HG02763 (cell line): ENCODE results near the gene STEAP1B.
A peak's percentile ranks its signal among the peaks of the same experiment; 100 is the strongest.
"Not testable (repeated sequence)": the region's sequence is repeated elsewhere in the genome, so short reads cannot be mapped to it uniquely, and the experiment has no call there.

Experiments used
- ATAC-seq: cut with Tn5 transposase; IDR thresholded peaks from one replicate; pipeline ENCODE4 v1.9.1; 2021; ENCODE audit warnings: mild to moderate bottlenecking, moderate library complexity; ENCODE audit not compliant: unreplicated experiment

The STEAP1B gene

DNA sequence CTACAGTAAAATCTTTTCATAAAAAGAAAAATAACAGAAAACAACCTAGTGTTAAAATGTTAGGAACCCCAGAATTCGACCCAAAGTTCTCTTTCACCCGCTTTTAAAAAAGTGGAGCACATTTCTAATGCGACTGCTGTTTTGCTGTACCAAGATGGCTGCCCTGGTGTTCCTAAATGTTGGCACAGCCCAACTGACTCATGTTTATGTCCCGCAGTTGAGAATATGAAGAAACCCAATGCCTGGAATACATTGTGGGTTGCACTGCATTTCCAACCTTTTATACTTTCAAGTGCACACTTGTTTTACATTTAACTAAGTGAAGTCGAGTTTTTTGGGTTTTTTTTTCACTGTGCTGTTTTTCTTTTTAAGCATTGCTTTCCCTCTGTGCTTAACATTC lies 944 bp downstream of the STEAP1B start:
- no peak for ATAC-seq

DNA sequence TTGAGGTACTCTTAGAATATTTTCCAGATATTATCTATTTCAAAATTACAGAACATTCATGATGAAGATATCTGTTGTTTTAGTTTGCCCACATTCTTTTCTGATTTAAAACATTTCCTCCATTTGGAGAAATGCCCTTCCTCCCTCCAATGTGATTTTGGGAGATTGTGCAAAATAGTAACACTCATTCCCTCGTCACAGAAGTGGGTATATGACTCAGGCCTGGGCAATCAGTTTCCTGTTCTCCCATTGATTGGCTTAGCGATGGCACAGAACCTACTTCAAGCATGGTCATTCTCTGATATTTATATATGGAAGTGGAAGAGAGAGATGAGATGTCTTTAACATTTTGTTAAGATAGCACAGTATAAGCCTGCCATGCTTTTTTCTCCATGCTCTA lies 3.1 kb downstream of the STEAP1B start:
- ATAC-seq, result not testable (repeated sequence)

DNA sequence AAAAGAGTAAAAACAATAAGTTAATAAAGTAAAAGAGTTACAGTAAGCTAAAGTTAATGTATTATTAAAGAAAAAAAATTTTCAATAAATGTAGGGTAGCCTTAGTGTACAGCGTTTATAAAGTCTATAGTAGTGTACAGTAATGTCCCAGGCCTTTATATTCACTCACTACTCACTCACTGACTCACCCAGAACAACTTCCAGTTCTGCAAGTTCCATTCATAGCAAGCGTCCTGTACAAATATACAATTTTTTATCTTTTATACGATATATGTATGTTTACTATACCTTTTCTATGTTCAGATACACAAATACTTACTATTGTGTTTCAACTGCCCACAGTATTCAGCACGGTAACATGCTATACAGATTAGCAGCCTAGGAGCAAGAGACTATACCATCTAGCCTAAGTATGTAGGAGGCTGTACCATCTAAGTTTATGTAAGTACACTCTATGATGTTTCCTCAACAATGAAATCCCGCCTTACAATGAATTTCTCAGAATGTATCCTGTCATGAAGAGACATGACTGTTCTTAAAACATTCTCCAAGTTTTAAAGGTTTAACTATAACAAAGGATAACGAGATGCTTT lies 3.6 kb downstream of the STEAP1B start:
- not testable (repeated sequence) for ATAC-seq

DNA sequence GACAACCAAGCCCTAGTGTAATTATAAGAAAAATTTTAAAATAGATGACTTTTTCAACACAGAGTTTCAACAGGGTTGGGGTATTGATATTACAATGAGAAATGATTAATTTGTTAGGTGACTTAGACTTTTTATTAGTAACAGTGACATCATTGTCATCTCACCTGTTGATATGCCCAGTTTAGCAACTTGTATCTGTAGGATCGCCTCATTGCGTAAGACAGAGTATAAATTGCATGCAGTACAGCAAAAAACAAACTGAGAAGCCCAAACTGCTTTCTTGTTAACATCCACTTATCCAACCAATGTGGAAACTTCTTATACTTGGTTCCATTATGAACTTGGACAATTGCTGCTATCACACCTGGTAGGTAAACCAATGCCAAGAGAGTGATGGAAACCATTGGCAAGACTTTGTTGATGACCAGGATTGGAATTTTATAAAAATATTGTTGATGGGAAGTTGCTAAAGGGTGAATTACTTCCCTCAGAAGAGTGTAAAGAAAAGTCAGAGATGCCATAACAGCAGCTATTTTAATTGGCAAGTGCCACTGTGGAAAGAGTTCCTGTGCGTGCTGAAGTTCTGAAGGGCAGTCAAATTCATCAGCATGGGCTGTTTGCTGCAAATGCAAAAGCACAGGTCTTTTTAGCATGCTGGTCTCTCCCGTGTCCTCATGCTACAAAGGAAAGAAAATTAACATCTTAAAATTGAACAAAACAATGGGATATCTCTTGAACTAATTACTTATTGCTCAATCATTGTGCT lies 6.6 kb downstream of the STEAP1B start:
- not testable (repeated sequence) for ATAC-seq

DNA sequence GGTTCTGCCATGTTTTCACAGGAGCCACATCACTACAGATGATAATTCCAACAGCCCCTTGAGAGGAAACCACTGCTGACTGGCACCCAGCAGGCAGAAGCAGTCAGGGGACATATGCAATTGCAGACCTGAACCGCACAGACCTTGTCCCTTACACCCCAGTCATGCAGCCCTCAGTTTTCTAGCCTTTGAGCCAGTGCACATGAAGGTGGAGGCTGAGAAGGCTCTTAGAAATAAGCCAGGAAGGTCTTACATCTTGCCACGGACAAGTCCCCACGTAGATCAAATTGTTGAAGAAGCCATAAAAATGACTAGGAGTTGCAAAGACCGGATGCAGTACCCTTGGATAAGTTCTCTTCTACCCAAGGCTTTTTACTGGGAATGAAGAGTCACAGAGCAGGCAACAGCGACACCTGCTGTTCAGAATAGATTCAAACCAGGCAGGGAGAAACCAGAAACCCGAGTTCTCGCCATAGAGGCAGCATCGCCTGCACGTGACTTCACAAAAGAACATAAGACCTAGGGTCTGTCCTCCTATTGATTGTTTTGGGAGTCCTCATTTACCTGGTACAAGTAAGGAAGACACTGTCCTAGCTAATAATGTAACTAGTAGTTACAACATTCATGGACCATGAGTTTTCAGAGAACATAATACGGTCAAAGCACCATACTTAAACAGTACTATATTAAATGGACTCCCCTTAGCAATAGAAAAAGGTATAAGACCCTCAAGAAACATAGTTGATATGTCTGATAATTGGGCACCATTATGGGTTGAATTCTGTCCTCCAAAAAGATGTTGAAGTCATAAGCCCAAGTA lies 11.1 kb downstream of the STEAP1B start:
- no peak for ATAC-seq

DNA sequence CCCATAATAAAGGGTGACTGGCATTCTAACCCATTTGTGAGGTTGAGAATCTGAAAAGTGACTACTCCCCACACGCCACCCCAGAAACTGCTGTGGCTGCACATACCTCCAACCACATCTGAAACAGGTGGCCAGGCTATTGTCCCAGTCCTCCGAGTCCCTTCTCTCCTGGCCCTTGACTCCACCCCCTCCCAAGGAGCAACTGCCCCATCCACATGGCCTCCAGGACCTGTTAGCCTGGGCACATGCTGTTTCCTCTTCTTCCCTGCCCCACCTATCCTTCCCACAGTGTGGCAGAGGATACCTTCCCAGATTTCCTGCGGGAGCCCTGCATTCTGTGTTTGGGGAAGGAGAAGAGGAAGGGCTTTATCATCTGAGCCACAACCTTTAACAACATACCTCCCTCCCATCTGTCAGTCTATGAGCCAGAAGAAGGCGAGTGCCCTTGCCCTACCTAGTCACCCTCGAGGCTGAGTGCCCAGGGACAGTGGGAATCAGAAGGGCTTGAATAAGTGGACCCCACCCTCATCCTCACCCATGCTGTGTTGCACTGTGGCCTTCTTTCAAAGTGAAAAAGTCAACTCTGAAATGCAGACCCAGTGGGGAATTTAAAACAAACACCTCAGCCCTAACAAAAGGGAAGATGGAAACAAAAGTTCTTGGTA lies 11.9 kb downstream of the STEAP1B start:
- no peak for ATAC-seq

DNA sequence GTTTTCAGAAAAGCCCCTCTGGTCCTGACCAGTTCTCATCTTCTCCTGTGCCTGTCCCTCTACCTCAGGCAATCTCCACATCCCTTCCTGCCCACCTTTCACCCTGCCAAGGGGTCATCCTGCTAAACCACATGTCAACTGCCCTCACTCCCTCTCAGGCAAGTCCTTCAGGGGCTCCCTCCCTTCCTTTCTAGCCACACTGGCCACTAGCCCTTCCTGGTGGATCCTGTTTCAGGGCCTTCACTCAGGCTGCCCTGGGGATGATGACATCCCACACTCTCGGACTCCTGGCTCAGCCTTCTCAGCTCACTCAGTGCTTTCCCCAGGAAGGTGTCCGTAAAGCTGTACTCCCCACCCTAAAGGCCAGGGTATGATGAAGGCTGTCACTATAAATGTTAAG lies 13.4 kb downstream of the STEAP1B start:
- ATAC-seq, result no peak

DNA sequence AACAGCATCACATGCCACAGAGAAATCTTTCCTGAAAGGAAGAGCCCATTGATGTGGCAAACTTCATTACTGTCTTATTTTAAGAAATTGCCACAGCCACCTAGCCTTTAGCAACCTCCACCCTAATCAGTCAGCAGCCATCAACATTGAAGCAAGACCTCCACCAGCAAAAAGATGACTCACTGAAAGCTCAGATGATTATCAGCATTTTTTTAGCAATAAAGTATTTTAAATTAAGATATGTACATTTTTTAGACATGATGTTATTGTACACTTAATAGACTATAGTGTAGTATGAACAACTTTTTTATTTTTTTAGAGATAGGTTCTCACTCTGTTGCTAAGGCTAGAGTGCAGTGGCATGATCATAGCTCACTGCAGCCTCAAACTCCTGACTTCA lies 14.8 kb downstream of the STEAP1B start:
- ATAC-seq, result no peak

DNA sequence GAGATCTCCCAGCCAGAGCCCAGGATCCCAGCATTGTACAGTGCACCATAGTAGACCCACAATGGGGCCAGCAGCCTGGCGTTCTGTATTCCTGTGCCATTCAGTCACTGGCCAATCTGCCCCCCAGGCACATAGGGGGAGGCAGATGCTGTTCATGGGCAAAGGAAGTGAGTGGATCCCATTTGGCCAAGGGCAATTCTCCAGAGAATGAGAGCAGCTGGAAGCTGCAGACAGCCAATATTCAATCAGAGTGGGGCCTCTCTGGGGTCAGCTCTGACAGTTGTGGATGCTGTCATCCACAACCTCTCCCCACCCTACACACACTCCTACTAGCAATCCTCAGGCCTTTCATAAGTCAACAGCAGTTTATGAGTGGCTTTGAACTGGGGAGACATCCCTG lies 17.5 kb downstream of the STEAP1B start:
- ATAC-seq, result no peak

DNA sequence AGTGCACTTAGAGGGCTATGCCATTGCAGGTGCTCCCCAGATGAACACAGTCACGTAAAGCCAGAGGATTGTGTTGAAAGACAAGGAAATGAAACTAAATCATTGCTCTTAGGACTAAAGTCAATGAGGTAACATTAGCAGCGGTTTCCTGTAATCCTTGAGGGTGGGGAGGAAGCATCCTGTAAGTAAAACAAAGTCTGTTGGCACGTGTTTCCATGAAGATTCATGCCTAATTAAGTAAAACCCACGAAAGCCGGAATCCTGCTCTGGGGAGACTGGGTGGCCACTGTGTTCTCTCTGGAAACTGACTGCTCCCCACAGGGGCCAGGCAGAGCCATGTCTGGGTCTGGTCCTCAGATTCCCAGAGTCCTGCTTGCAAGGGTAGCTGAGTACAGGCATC lies 18.3 kb downstream of the STEAP1B start:
- peak; percentile 77 for ATAC-seq

DNA sequence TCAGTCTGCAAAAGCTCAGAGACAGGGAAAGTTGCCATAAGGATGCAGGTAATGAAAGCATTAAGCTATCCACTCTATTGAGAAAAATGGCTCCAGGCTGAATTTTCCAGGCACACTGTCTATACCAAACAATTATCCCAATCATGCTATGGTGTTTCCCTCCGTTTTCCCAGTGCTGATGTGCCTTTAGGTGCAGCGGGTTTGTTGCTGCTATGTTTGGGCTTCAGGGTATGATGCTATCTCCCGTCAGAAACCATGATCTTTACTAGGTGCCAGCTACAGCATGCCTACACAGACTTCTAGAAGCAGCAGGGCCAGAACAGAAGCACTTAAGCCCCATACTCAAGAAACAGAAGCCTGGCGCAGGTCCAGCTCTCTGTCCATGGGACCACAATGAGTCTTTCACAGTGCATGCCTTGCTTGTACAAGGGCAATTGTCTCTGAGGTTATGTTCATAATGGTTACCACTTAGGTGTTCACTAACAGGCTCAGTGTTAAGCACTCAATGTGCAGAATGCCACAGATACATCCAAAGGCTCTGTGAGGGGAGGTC lies 19.4 kb downstream of the STEAP1B start:
- no peak for ATAC-seq

DNA sequence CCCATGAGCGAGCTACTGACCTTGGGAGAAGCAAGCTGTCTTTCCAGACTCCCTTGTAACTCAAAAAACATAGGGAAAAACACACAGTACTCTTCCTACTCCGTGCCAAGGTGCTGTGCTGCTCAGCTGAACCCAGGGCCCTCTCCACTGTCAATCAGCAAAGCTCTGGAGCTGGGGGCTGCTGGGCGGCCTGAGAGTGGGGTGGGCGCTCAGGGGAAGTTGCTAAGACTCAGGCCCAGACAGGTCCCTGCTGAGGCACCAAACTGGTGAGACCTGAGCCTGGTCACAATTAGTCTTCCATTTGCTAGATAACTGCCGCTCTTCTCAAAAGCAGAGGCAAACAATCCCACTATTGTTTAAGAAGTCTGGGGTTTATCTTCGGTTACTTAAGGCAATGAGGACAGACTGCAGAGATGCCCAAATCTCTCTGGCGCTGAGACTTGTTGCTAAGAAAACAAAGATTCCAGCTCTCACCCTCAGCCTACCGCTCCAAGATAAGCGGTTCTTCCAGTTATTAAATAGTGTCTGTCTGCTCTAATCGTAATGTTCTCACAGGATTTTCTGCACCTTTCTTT lies 22.0 kb downstream of the STEAP1B start:
- ATAC-seq, result no peak

DNA sequence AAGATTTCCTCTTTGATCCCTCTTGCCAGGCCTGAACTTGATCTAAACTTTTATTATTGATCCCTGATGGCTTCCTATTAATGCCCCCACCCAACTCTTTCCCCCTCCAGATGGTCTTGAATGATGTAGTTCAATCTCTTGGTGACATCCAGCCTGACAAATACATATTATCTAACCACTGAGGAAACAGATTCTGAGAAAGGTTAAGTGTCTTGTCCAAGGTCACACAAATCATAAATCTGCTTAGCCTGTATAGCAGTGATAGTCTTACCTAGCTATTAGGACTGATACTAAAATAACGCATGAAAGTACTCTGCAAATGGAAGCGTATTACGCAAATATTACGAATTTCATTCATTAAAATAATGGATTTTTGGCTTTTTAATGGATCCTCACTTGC lies 22.7 kb downstream of the STEAP1B start:
- no peak for ATAC-seq

DNA sequence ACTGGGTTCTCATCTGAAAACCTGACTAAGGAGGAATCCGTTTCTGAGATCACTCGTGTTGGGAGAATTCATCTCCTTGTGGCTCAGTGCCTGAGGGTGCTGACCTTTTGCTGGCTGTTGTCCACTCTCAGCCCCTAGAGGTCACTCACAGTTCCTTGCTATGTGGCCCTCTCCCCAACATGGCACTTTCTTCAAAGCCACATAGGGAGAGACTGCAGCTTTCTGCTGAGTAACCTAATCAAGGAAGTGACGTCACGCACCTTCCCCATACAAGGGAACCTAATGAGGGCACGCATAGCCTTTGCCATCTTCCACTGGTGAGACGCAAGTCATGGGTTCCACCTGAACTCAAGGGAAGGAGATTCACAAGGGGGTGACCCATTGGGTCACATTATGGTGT lies 23.2 kb downstream of the STEAP1B start:
- ATAC-seq, result no peak

DNA sequence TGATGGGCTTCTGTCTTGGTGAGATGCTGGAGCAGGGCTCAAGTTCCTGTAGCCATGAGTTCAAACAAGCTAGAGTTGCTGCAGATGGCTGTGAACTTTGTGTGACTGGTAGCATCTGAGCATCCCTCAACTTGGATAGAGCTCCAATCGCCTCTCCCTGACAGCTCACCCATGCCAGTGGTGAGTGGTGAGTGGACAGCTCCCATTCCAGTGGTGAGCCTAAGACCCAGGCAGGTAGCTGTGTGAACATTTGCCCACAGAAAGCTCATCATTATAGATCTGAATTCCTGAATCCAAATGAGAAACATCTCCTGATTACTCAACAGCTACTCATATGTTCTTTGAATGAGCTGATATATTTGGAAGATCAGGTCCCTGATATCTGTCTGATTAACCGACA lies 25.3 kb downstream of the STEAP1B start:
- no peak for ATAC-seq

DNA sequence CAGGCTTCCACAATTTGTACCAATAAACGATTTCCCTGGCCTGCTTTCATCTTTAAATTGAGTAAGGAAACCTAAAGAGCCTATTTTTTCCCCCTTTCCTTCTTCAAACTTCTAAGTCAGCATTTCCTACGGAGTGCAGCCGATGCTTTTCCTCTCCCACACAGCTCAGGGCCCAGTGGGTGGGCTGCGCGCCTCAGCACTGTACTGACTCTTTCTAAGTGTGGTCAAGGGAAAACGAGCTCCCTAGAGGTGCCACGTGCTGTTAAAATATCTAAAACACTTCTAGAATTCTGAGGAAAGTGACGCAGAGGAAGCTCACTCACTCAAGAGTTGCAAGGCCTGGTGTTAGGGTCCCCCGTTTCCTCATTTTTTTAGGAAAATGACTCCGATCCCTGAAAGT lies 29.0 kb downstream of the STEAP1B start:
- ATAC-seq, result no peak

DNA sequence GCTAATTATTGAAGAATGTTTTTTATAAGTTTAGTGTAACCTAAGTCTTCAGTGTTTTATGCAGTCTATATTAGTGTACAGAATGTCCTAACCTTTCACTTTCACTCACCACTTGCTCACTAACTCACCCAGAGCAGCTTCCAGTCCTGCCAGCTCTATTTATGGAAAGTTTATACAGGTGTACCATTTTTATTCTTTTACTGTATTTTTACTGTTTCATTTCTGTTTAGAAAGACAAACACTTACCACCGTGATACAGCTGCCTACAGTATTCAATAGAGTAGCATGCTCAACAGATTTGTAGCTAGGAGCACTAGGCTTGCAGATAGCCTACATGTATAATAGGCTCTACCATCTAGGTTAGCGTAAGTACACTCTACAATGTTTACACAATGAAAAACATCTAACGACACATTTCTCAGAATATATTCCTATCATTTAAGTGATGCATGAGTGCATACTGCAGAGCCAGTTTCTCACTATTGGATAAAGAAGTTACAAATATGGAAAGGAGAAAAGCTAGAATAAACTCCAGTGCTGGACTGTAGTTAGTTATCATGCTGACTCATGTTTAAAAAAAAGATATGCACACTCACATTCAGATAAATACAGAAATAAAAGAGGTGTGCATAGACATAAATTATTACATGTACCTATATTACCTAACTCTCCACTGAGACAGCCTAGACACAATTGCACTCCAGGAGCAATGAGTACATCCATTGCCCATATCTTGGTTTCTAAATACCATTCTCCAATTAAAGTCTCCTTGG lies 30.4 kb downstream of the STEAP1B start:
- ATAC-seq, result no peak

DNA sequence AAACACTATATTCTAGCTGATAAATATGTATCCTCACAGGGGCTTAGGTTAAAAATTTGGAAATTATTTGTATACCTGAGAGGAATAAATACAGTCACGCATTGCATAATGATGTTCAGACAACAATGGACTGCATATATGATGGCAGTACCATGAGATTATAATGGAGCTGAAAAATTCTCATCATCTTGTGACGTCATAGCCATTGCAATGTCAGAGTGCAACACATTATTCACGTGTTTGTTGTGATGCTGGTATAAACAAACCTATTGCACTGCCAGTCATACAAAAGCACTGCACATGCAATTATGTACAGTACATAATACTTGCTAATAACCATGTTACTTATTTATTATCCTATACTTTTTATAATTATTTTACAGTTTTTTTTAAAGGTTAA lies 31.4 kb downstream of the STEAP1B start:
- no peak for ATAC-seq

DNA sequence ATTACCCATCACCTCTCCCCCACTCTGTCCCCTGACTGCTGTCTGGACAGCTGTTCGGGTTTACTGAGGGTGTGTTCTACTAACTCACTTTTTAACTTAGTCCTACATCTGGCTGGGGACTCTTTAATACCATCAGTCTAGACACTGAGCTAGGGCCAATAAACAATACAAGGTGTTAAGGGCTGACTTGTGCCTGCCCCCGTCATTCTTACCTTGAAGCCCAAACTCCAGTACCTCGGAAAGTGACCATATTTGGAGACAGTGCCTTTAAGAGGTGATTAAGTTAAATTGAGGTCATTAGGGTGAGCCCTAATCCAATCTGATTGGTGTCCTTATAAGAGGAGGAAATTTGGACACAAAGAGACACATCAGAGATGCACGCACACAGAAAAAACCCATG lies 35.7 kb downstream of the STEAP1B start:
- no peak for ATAC-seq

DNA sequence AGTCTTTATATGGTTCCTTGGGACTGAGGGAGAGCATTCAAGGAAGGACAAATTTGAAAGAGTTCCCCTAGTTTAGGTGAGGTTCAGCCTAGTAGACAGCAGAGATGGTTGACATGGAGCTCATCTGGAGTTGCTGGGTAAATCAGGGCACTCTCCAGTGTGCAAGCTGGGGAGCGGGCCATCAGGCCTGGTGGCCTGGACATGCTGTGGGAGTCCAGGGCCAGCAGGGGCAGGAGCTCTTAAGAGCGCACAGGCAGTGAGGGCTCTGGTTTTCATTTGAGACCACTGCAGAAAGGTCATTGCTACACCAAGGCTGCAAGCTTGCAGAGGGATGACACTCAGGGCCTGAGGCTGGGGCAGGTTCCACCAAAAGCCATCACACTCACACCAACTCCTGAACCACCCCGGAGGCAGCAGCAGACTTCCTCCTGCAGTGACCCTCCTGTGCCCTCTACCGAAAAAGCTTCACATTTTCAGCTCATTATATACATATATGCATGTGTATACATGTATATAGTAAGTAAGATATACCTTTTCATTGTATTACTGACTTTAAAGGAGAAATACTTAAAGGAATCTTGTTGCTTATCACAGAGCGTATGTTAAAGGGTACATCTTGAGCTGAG lies 39.5 kb downstream of the STEAP1B start:
- ATAC-seq, result no peak
